ENCODE results near the gene ARHGEF12.
A peak's percentile ranks its signal among the peaks of the same experiment; 100 is the strongest.

Gene ARHGEF12

DNA sequence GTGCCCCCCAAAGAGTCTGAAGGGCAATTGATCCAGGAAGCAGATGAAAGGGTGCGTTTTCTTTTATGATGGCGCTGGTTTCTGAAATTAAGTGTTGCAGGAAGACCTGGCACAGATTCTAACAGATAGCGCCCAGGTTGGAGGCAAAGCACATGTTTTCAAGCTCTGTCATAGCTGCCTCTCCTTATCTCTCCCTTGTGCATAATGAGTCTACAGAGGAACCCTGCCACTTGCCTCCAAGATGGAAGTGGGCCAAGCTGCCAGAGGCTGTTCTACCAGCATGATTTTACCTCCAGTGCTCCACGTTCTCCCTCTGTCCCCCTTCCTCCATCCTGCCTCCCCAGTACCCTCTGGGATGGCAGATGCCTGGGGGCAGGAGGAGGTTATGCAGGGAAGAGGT is 41.1 kb upstream of the ARHGEF12 start:
- no peak overlapping the region for H3K4me3 ChIP-seq (ENCODE audit: low read length)
- no peak for TF ChIP-seq CTCF (IDR thresholded peaks at IDR 0.05; ENCODE audit: insufficient read depth, low read depth, low read length, missing control alignments)
- peak; percentile 25 for DNase-seq (ENCODE audit: low read depth)

DNA sequence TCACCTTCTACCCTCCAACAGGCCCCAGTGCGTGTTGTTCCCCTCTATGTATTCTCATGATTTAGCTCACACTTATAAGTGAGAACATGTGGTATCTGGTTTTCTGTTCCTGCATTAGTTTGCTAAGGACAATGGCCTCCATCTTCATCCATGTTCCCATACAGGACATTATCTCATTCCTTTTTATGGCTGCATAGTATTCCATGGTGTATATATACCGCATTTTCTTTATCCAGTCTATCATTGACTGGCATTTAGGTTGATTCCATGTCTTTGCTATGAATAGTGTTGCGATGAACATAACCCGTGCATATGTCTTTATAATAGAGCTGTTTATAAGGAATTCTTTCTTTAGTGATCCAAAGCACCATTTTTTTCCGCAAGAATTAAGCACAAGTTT is 39.7 kb upstream of the ARHGEF12 start:
- no peak for TF ChIP-seq CTCF (IDR thresholded peaks at IDR 0.05; ENCODE audit: insufficient read depth, low read depth, low read length, missing control alignments)
- no peak overlapping the region for H3K4me3 ChIP-seq (ENCODE audit: low read length)
- DNase-seq (ENCODE audit: low read depth), result no peak

DNA sequence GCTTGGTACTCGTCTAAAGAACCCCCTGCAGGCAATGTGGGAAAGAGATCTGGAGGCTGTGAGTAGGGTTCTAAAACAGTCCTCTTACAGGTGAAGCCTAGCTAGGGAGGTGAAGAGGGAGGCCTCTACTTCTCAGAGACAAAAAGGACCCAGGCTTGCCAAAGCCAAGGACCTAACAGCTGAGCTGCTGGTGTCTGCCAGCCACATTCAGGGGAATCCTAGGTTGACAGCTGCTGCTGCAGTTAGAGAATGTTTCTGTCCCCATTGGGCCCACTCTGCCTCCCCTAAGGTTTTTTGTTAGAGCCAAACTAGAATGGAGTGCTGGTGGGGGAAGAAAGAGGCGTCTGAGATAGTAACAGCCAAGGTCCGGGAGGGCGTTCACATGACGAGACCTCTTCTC is 37.8 kb upstream of the ARHGEF12 start:
- TF ChIP-seq CTCF (IDR thresholded peaks at IDR 0.05; ENCODE audit: insufficient read depth, low read depth, low read length, missing control alignments), result no peak
- DNase-seq (ENCODE audit: low read depth), result no peak
- no peak overlapping the region for H3K4me3 ChIP-seq (ENCODE audit: low read length)

DNA sequence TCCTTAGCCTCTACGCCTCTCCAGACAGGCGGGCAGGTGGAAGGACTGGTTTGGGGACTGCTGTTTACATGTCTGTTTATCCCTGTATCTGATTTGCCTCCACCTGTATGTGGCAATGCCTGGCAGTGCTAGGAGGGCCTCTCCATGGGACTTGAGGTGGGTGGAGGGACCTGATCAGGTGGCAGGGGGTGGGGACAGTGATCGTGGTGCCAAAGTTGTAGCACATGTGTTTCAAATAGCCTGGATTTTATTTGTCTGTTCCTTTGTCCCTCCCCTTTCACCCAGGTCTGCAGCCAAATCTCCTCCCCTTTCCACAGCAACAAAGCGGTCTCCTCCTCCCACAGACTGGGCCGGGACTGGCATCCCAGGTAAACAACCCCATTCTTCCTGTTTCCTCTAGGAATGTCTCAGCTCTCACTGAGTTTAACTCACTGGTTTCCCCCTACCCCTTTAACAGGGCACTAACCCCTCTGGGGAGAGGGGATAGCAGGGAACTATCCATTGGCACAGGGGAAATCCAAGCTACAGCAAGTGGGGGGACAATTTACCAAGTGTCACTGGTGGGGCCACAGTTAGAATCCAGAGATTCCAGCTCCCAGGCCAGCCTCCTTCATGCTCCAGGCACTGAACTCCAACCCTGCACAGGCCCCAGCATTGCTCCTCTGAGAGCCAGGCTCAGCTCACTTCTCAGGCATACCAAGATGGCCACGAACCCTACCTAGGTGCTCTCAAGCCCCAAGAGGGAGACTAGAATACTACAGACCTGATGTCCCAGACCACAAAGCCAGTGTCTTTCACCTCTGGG is 34.0 kb upstream of the ARHGEF12 start:
- no peak overlapping the region for H3K4me3 ChIP-seq (ENCODE audit: low read length)
- TF ChIP-seq CTCF (IDR thresholded peaks at IDR 0.05; ENCODE audit: insufficient read depth, low read depth, low read length, missing control alignments), result no peak
- peak; percentile 76 for DNase-seq (ENCODE audit: low read depth)

DNA sequence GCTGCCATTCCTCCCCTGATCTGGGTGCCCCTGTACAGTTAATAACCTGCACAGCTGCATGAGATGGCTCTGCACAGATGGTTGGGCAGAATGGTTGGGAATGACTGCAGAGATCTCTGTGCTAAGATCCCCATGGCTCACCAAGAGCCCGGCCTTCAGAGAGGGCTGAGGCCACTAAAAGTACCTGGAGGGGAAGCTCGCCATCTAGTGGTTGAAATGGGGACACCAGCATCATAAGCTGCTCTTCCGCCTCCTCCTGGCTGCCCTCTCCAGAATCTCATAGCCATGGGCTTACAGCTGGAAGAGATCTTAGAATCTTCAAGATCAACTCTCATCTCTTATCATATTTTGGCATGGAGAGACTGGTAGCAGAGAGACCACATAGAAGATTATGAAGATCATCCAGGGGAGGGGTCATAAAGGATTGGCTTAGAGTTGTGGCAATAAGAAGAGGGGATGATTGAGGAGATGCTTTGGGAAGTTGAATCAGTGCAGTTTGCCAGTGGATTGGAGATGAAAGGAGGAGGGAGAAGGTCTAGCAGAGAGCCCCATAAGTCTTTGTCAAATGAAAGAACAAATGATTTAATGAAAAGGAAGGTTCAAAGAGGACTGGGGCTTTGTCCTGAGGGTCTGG is 33.1 kb upstream of the ARHGEF12 start:
- no peak overlapping the region for H3K4me3 ChIP-seq (ENCODE audit: low read length)
- peak; percentile 89 for DNase-seq (ENCODE audit: low read depth)
- peak; percentile 96 for TF ChIP-seq CTCF (IDR thresholded peaks at IDR 0.05; ENCODE audit: insufficient read depth, low read depth, low read length, missing control alignments)

DNA sequence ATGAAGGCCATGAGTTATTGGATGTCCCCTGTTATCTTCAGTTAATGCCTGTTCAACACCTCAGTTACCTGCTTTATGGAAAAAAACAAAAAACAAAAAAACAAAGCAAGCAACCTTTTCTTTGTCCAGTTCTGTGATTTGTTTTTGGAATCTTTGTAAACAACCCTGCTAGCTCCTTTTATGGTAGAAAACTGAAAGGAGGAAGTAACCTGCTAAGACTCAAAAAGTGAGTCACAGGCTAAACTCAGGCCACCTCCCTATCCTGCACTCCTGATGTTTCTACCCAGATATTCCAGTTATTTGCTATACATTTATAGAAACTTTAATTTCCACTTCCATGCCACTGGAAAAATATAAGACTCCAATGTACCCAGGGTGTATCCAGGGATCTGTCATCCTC is 31.7 kb upstream of the ARHGEF12 start:
- no peak overlapping the region for H3K4me3 ChIP-seq (ENCODE audit: low read length)
- no peak for TF ChIP-seq CTCF (IDR thresholded peaks at IDR 0.05; ENCODE audit: insufficient read depth, low read depth, low read length, missing control alignments)
- peak; percentile 85 for DNase-seq (ENCODE audit: low read depth)
